ENCODE data around the gene BTBD2. TPM values are rescaled to one million over a fixed set of nuclear protein-coding genes. Genes with fewer than 3 reads are reported as not detected.

Gene BTBD2
- polyA plus RNA-seq, 3 donors = 2.8 to 36.0 (median 3.3) TPM

GRCh38 chr19:2016041-2016807 lies 710 bp upstream of the BTBD2 start:
- H4K20me1 ChIP-seq (ENCODE audit: insufficient read depth, low read length) = peaks cover 10% of the 10 kb centered on the region
- no peaks in the 10 kb centered on the region for H3K9me3 ChIP-seq (replicated peaks in 1 of 2; ENCODE audit: control insufficient read depth in 1 of 2, insufficient read depth in 1 of 2, low read length in 2 of 2)
- H3K79me2 ChIP-seq (ENCODE audit: insufficient read depth, low read length) = peaks cover 26% of the 10 kb centered on the region
- peak overlapping the region; percentile 28 for H3K4me2 ChIP-seq (replicated peaks; ENCODE audit: extremely low read depth, low read length, poor library complexity, severe bottlenecking)
- peak; percentile 12 to 46 (median 36) for DNase-seq
- intact Hi-C loops (cut with micrococcal nuclease) = loop anchor here in 1 of 2 donors (5.0 kb wide), 1 partner anchor 51 kb away; no protein-coding TSS in a partner anchor
- H3K4me3 ChIP-seq (replicated peaks in 1 of 3; ENCODE audit: low read depth in 2 of 3, low read length in 3 of 3) = peak overlapping the region in 1 of 3 experiments; percentile 55
- Mint-ChIP-seq H3K27me3 (ENCODE audit: low read depth in 3 of 3) (peaks cover 0 to 3% (median 0%) of the 10 kb centered on the region in 3 donors), H3K9me3 (peaks cover 0 to 3% (median 0%) of the 10 kb centered on the region in 7 donors), H3K36me3 (peaks cover 4 to 17% of the 10 kb centered on the region in 2 donors), H3K4me3 (peak overlapping the region; percentile 46 to 48), H3K27ac (peak overlapping the region in 2 of 7 donors; percentile 66 to 76), H3K4me1 (peaks cover 18% of the 10 kb centered on the region)
- no peak for TF ChIP-seq CTCF (IDR thresholded peaks at IDR 0.05)
- H3K4me1 ChIP-seq (ENCODE audit: control insufficient read depth in 1 of 2, insufficient read depth in 2 of 2, low read length in 2 of 2) = peaks cover 15 to 22% of the 10 kb centered on the region in 2 donors
- no peak overlapping the region for H3K27ac ChIP-seq (ENCODE audit: low read depth in 1 of 2, low read length in 2 of 2)
- H3K9ac ChIP-seq (ENCODE audit: insufficient read depth, low read length, poor library complexity, severe bottlenecking) = no peak overlapping the region
- WGBS (ENCODE audit: insufficient coverage) = 69% methylated on average over 15 of the region's 23 CpGs
- H3K36me3 ChIP-seq (replicated peaks in 1 of 2; ENCODE audit: control insufficient read depth in 1 of 2, insufficient read depth in 2 of 2, low read length in 2 of 2) = peaks cover 0 to 3% of the 10 kb centered on the region in 2 donors
- no peak overlapping the region for H2AFZ ChIP-seq (ENCODE audit: insufficient read depth, low read depth, low read length, poor library complexity, severe bottlenecking)
- no peaks in the 10 kb centered on the region for H3K27me3 ChIP-seq (ENCODE audit: control insufficient read depth in 2 of 2, insufficient read depth in 2 of 2, low read length in 2 of 2)

GRCh38 chr19:2014731-2015607 lies 545 bp downstream of the BTBD2 start:
- intact Hi-C loops (cut with micrococcal nuclease) = loop anchor here in 1 of 2 donors (5.0 kb wide), 1 partner anchor 52 kb away; no protein-coding TSS in a partner anchor
- Mint-ChIP-seq H3K4me1 (peaks cover 26% of the 10 kb centered on the region), H3K36me3 (peaks cover 4 to 21% of the 10 kb centered on the region in 2 donors), H3K4me3 (peak overlapping the region; percentile 59 to 68), H3K27ac (peak overlapping the region in 1 of 7 donors; percentile 25), H3K9me3 (peaks cover 0 to 3% (median 0%) of the 10 kb centered on the region in 7 donors), H3K27me3 (ENCODE audit: low read depth in 3 of 3) (peaks cover 0 to 1% (median 0%) of the 10 kb centered on the region in 3 donors)
- H4K20me1 ChIP-seq (ENCODE audit: insufficient read depth, low read length) = peaks cover 21% of the 10 kb centered on the region
- H3K4me1 ChIP-seq (ENCODE audit: control insufficient read depth in 1 of 2, insufficient read depth in 2 of 2, low read length in 2 of 2) = peaks cover 15 to 22% of the 10 kb centered on the region in 2 donors
- TF ChIP-seq CTCF (IDR thresholded peaks at IDR 0.05) = no peak
- H3K9me3 ChIP-seq (replicated peaks in 1 of 2; ENCODE audit: control insufficient read depth in 1 of 2, insufficient read depth in 1 of 2, low read length in 2 of 2) = no peaks in the 10 kb centered on the region
- peak in 1 of 3 donors; percentile 22 for DNase-seq
- H3K4me2 ChIP-seq (replicated peaks; ENCODE audit: extremely low read depth, low read length, poor library complexity, severe bottlenecking) = peak overlapping the region; percentile 75
- no peak overlapping the region for H3K27ac ChIP-seq (ENCODE audit: low read depth in 1 of 2, low read length in 2 of 2)
- H3K9ac ChIP-seq (ENCODE audit: insufficient read depth, low read length, poor library complexity, severe bottlenecking) = peak overlapping the region; percentile 36
- peak overlapping the region; percentile 21 to 68 (median 24) for H3K4me3 ChIP-seq (replicated peaks in 1 of 3; ENCODE audit: low read depth in 2 of 3, low read length in 3 of 3)
- 10% methylated on average over 63 of the region's 74 CpGs for WGBS (ENCODE audit: insufficient coverage)
- peaks cover 39% of the 10 kb centered on the region for H3K79me2 ChIP-seq (ENCODE audit: insufficient read depth, low read length)
- H3K36me3 ChIP-seq (replicated peaks in 1 of 2; ENCODE audit: control insufficient read depth in 1 of 2, insufficient read depth in 2 of 2, low read length in 2 of 2) = peaks cover 0 to 3% of the 10 kb centered on the region in 2 donors
- peak overlapping the region; percentile 46 for H2AFZ ChIP-seq (ENCODE audit: insufficient read depth, low read depth, low read length, poor library complexity, severe bottlenecking)
- no peaks in the 10 kb centered on the region for H3K27me3 ChIP-seq (ENCODE audit: control insufficient read depth in 2 of 2, insufficient read depth in 2 of 2, low read length in 2 of 2)
